Measurements from ENCODE around the gene DHX9. TPM values are rescaled to one million over a fixed set of nuclear protein-coding genes. Genes with fewer than 3 reads are reported as not detected.

The DHX9 gene
- polyA plus RNA-seq, 1 donor from 2014 or later, result 193 TPM

GRCh38 chr1:182794091-182794490 is 45.1 kb upstream of the DHX9 start:
- no peaks in the 10 kb centered on the region for H3K9me3 ChIP-seq (ENCODE audit: low read length)
- H3K9me2 ChIP-seq (ENCODE audit: insufficient read depth, low read length), result no peaks in the 10 kb centered on the region
- H4K20me1 ChIP-seq (ENCODE audit: insufficient read depth), result no peaks in the 10 kb centered on the region
- TF ChIP-seq REST (IDR thresholded peaks at IDR 0.05; ENCODE audit: borderline replicate concordance) (no peak), CTCF (IDR thresholded peaks at IDR 0.05; ENCODE audit: poor library complexity, severe bottlenecking) (no peak), EP300 (conservative IDR thresholded peaks at IDR 0.05; ENCODE audit: poor library complexity, severe bottlenecking) (no peak), TAF1 (IDR thresholded peaks at IDR 0.05; ENCODE audit: low read depth) (no peak), SMC3 (conservative IDR thresholded peaks at IDR 0.05; ENCODE audit: poor library complexity) (no peak), POLR2AphosphoS5 (IDR thresholded peaks at IDR 0.05) (no peak), MXI1 (conservative IDR thresholded peaks at IDR 0.05; ENCODE audit: poor library complexity, severe bottlenecking) (no peak), RAD21 (conservative IDR thresholded peaks at IDR 0.05) (no peak), EZH2 (IDR thresholded peaks at IDR 0.05; ENCODE audit: borderline replicate concordance, insufficient read depth, low read length, poor library complexity, severe bottlenecking) (no peak)
- H3K4me2 ChIP-seq (ENCODE audit: low read length), result no peak overlapping the region
- no peak overlapping the region for H2AFZ ChIP-seq (ENCODE audit: low read depth, low read length)
- no peak overlapping the region for H3K9ac ChIP-seq (ENCODE audit: low read length)
- H3K27ac ChIP-seq (ENCODE audit: low read length), result no peak overlapping the region
- H3K79me2 ChIP-seq (replicated peaks; ENCODE audit: insufficient read depth, low read length), result no peaks in the 10 kb centered on the region
- H3F3A ChIP-seq (ENCODE audit: insufficient read depth, low read length, poor library complexity, severe bottlenecking), result no peaks in the 10 kb centered on the region
- no peaks in the 10 kb centered on the region for H3K36me3 ChIP-seq (ENCODE audit: insufficient read depth, low read length)
- H3K4me3 ChIP-seq (ENCODE audit: low read length), result no peak overlapping the region
- peaks cover 13% of the 10 kb centered on the region for H3K27me3 ChIP-seq (ENCODE audit: insufficient read depth, low read depth, low read length)

DNA sequence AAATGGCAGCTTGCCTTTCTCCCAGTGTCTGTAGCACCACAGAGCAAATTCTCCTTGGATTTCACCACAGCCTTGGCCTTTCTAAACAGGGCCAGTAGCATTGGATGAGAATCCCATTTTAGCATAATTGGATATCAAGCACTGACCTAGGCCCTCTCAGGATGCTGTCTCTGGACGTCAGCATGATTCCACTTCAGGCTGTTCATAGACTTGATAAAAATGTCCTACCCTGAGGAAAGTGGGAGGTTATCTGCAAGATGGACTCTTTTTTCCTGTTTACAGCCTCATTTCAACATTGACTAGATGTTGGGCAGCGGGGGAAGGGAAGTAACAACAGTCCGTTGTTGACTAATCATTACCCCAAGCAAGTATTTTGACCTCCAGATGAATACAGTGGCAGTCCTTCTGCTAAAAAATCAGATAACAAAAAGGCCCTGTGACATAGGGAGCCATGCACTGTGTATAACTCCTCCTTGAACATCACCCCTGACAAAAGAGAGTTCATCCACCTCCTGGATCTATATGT is 44.4 kb upstream of the DHX9 start:
- TF ChIP-seq SMC3 (conservative IDR thresholded peaks at IDR 0.05; ENCODE audit: poor library complexity) (no peak), EP300 (conservative IDR thresholded peaks at IDR 0.05; ENCODE audit: poor library complexity, severe bottlenecking) (no peak), EZH2 (IDR thresholded peaks at IDR 0.05; ENCODE audit: borderline replicate concordance, insufficient read depth, low read length, poor library complexity, severe bottlenecking) (no peak), CTCF (IDR thresholded peaks at IDR 0.05; ENCODE audit: poor library complexity, severe bottlenecking) (no peak), REST (IDR thresholded peaks at IDR 0.05; ENCODE audit: borderline replicate concordance) (no peak), MXI1 (conservative IDR thresholded peaks at IDR 0.05; ENCODE audit: poor library complexity, severe bottlenecking) (no peak), POLR2AphosphoS5 (IDR thresholded peaks at IDR 0.05) (no peak), TAF1 (IDR thresholded peaks at IDR 0.05; ENCODE audit: low read depth) (no peak), RAD21 (conservative IDR thresholded peaks at IDR 0.05) (no peak)
- Histone ChIP-seq H2AFZ (ENCODE audit: low read depth, low read length) (no peak overlapping the region), H4K20me1 (ENCODE audit: insufficient read depth) (no peaks in the 10 kb centered on the region), H3K27me3 (ENCODE audit: insufficient read depth, low read depth, low read length) (peaks cover 8% of the 10 kb centered on the region), H3K4me2 (ENCODE audit: low read length) (no peak overlapping the region), H3K79me2 (replicated peaks; ENCODE audit: insufficient read depth, low read length) (no peaks in the 10 kb centered on the region), H3K9me2 (ENCODE audit: insufficient read depth, low read length) (no peaks in the 10 kb centered on the region), H3K27ac (ENCODE audit: low read length) (no peak overlapping the region), H3F3A (ENCODE audit: insufficient read depth, low read length, poor library complexity, severe bottlenecking) (no peaks in the 10 kb centered on the region), H3K9me3 (ENCODE audit: low read length) (no peaks in the 10 kb centered on the region), H3K4me3 (ENCODE audit: low read length) (no peak overlapping the region), H3K9ac (ENCODE audit: low read length) (no peak overlapping the region), H3K36me3 (ENCODE audit: insufficient read depth, low read length) (no peaks in the 10 kb centered on the region)
